EL (cell line): ENCODE data around the gene WDFY4.

Experiments used
- DNase-seq: peaks from one replicate; pipeline ENCODE4 v3.0.0-alpha.2; 2016

Gene WDFY4

GRCh38 chr10:48722153-48723145 is 37.8 kb downstream of the WDFY4 start:
- DNase-seq: no peak

GRCh38 chr10:48724127-48724526 is 39.5 kb downstream of the WDFY4 start:
- no peak for DNase-seq

DNA sequence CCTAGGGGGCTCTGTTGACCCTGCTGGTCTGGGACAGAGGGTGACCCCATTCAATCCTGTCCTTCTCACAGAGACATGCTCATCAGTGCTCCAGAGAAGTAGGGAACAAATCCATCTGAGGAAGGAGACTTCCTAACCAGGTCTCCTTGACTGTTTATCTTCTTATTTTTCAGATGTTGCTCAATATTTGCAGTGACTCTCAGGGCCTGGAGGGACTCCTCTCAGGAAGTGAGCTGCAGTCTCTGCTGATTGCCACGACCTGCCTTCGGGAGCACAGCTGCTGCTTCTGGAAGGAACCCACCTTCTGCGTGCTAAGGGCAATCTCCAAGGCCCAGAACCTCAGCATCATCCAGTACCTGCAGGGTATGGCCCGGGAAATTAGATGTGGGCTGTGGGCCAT is 41.0 kb downstream of the WDFY4 start:
- DNase-seq: no peak

- DNase-seq: no peak
Measured at GRCh38 chr10:48727866-48728265, 43.2 kb downstream of the WDFY4 start.

- DNase-seq: no peak
Measured at GRCh38 chr10:48729222-48729621, 44.5 kb downstream of the WDFY4 start.

DNA sequence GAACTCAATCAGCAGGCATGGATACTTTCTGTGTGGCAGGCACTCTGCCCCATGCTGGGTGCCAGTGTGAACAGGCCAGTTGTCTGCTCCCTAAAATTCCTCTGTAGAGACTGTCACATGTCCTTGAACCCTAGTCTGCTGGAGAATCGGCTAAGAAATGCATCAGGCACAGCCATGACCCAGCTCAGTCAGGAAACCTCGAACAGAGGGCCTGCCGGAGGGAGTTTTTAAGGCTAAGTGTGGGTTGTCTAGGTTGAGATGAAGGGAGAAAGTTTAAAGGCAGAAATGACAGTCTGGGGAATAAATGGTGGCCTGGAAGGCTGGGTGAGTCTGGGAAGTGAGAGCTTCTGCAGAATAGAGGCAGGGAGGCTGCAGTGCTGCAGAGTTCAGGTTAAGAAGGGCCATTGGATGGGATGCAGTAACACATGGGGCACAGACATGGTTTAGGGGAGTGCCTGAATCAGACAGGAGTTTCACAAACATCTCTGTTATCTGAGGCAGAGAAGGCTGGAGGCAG is 45.3 kb downstream of the WDFY4 start:
- DNase-seq: no peak

GRCh38 chr10:48731141-48731540 is 46.5 kb downstream of the WDFY4 start:
- DNase-seq: no peak

- no peak for DNase-seq
Measured at GRCh38 chr10:48731654-48732053, 47.0 kb downstream of the WDFY4 start.

DNA sequence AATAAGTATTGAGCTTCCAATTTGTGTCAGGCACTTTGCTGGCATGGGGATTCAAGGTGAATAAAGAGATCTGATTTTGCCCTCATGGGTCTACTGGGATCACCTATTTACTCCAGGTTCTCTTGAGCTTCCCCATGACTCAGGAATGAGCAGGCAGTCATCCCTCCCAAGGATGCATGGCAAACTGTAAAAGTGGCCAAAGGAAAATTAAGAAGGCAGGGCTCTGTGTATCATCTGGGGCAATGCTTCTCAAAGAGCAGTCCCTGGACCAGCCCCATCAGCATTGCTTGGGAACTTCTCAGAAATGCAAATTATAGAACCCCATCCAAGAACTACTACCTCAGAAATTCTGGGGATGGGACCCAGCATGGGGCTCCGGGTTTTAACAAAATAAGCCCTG is 48.7 kb downstream of the WDFY4 start:
- DNase-seq: no peak

DNA sequence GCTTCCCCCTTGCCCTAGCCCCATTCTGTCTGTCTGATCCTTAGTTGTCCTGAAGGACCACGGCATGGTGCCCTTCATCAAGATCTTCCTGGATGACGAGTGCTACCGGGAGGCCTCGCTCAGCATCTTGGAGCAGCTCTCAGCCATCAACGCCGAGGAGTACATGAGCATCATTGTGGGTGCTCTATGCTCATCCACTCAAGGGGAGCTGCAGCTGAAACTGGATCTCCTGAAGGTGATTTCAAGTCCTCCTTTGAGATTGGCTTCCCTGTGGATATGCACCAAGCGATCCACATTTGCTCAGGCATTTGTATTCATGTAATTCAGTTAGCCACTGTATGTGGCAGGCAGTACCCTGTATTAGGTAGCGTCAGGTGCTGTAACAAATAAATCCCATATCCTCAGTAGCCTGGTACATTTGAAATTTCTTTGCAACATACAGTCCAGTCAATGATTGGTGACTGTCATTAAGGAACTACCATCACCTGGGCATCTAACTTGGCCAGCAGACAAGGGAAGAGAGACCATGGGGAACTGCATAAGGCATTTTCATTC is 51.2 kb downstream of the WDFY4 start:
- no peak for DNase-seq

GRCh38 chr10:48736596-48736995 is 51.9 kb downstream of the WDFY4 start:
- DNase-seq: no peak

DNA sequence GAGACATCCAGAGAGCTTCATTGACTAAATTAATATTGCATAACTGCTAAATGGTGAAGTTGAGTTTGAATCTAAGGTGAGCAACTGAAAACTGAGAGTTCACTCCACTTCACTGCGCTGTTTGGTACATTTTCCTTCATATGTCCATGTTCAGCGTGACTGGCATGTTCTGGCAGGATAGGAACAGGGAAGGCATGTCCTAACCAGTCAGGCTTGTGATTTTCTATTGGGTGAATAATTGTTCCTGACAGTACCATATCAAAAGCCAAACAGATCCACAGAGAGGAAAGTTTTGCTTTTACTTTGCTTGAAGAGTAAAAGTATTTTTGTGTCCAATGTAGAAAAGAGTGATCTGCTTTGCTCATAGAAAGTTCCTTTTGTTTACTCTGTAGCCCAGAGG is 53.2 kb downstream of the WDFY4 start:
- DNase-seq: no peak

DNA sequence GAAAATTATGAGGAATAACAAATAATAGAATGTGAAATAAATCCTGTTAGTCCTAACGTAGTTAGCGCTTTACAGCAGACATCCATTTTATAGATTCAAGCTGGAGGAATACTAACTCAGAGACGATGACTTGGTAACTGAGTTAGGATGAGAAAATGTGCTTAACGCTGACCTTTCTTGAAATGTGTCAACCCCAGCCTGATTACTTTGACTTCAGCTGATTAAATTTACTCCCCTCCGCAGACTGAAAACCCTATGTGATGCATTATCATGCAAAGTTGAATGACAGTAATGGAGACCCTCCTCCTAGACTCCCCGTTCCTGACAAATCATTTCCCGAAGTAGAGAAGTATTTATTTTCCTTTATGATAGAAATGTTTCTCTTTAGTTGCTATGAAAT is 54.5 kb downstream of the WDFY4 start:
- DNase-seq: no peak

GRCh38 chr10:48740015-48740707 is 55.5 kb downstream of the WDFY4 start:
- DNase-seq: no peak

DNA sequence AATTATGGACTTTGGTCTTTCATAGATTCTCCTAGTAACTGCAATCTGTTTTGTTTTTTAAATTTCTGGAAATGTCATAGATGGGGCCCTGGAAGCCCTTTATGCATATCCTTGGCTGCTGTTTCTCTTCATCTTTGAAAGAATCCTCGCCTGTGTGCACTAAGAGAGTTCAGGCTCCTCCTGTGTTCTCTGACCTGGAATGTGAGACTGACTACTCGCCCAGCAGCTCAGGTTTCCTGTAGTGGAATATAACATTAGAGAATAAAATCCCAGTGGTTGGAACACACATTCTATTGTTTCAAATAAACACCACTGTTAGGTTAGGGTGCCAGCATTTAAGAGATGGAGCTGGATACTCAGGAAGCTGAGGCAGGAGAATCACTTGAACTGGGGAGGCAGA is 56.3 kb downstream of the WDFY4 start:
- no peak for DNase-seq

GRCh38 chr10:48742891-48743860 is 58.5 kb downstream of the WDFY4 start:
- no peak for DNase-seq

- DNase-seq: no peak
Measured at GRCh38 chr10:48744587-48744986, 59.9 kb downstream of the WDFY4 start.

DNA sequence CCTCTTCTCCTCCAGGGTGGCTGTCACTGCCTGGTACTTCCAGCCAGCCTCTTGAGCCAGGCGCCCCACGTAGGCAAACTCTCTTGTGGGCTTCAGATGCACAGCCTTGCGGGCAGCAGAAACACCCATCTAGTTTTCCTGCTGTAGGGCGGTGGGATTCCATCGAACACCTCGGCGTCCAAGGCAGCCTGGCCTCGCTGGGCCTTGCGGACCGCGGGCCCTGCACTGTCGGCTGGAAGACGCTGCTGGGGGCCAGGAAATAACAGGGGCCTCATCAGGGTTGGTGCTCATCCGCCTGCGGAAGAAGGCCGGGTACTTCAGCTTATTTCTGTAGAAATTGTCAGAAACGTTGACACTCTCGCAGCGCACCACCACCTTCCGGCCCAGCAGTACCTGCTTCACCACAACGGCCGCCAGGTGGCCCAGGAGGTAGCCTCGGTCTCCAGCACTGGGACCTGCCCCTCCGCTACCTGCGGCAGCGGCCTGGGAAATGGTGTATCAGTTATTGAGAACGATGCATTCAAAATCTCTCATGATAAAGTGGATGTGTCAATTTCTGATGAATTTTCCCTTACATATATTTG is 61.1 kb downstream of the WDFY4 start:
- no peak for DNase-seq

GRCh38 chr10:48748573-48748972 is 63.9 kb downstream of the WDFY4 start:
- no peak for DNase-seq

DNA sequence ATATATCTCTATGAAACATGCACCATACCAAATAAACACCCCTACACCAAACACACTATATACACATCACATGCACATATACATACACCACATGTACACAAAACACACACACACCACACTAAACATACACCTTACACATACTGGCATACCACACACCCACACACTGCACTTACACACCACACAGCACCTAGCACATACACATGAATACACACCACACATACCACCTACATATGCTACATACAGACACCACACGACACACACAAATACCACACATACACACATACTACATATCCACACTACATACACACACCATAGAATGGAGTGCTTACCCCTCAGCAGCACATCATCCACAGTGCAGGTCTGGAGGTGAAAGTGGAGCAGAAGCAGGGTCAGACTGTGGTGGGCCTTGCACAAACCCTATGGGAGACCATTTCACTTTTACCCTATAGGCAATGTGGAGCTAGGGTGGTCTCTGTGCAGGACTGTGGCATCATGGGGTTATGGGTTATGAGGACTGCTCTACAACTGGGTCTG is 64.6 kb downstream of the WDFY4 start:
- no peak for DNase-seq

DNA sequence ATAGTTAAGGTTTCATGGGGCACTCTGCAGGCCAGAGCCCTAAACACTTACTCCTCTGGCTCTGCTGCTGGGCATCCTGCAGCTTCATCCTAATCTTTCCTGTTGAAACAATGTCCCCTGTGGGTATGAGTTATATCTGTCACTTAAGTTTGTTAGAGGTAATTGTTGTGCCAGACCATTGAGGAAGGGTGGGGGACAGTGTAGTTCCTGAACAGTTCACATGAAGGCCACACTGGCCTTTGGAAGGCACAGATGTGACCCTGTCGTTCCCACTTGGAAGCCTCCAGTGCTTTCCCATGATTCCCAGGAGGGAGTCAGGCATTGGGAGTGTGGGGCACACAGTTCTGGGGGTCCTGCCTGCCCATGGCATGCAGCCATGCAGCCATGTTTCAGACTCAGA is 65.3 kb downstream of the WDFY4 start:
- DNase-seq: no peak

DNA sequence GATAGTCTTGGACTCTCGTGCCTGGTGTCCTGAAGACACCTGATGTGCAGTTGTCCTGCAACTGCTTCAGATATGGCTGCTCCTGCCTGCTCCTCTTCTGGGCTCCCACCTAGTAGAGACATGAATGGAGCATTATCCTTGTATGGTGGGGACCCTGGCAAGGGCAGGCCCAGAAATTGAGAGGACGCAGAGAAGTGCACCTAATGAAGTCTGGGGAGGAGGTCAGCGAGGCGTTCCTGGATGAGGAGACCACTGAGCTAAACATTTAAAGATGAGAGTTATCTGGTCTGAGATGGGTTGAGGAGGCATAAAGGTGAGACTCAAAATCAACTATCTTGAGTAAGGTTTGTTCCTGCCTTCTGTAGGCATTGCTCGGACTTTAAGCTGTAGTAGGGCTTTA is 66.3 kb downstream of the WDFY4 start:
- no peak for DNase-seq
